BE2C (cell line): Measurements from ENCODE around the gene UBR3.
"Not testable (repeated sequence)": the region's sequence is repeated elsewhere in the genome, so short reads cannot be mapped to it uniquely, and the experiment has no call there.

Source experiments
- DNase-seq: peaks from one replicate; pipeline ENCODE4 v3.0.0-alpha.2; 2020
- H3K27me3 ChIP-seq: fragments of 250-450 bp; sonication (Bioruptor Pico); 2 replicates; pipeline ENCODE4 v1.5.1; 2020; ENCODE audit warnings: mild to moderate bottlenecking
- H3K36me3 ChIP-seq: fragments of 250-450 bp; sonication (Bioruptor Pico); 2 replicates; pipeline ENCODE4 v1.5.1; 2020; ENCODE audit warnings: mild to moderate bottlenecking
- H3K4me1 ChIP-seq: fragments of 250-450 bp; sonication (Bioruptor Pico); 2 replicates; pipeline ENCODE4 v1.5.1; 2020
- H3K4me3 ChIP-seq: 2 replicates; pipeline ENCODE4 v1.5.1; 2011; ENCODE audit warnings: low read depth, low read length
- H3K9me3 ChIP-seq: fragments of 250-450 bp; sonication (Bioruptor Pico); 2 replicates; pipeline ENCODE4 v1.5.1; 2020
- TF ChIP-seq, protein P1 (sequence below): IDR thresholded peaks from 2 replicates; pipeline ENCODE4 v1.5.1; 2012; ENCODE audit warnings: mild to moderate bottlenecking, low read depth, low read length

UBR3 gene

DNA sequence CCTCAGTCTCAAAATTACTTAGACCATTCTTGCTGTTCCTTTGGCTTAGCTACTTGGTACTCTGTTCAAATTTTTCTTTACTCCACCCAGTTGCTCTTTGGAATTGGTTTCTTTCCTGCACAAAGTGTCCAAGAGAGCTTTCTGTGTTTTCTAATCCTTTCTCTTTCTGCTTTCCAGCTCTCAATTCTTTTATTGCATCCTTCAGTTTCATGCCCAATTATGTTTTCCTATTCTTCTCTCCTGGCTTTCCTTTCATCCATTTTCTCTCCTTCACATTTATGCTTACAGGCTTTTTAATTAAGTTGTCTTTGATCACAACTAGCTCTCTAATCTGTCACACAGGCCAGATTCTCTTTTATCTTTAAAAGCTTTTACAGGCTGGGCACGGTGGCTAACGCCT is 38.2 kb downstream of the UBR3 start:
- DNase-seq = no peak
- Histone ChIP-seq H3K27me3 (no peaks in the 10 kb centered on the region), H3K4me3 (no peak overlapping the region), H3K9me3 (no peaks in the 10 kb centered on the region), H3K4me1 (no peaks in the 10 kb centered on the region), H3K36me3 (no peaks in the 10 kb centered on the region)
- TF ChIP-seq, protein P1, sequence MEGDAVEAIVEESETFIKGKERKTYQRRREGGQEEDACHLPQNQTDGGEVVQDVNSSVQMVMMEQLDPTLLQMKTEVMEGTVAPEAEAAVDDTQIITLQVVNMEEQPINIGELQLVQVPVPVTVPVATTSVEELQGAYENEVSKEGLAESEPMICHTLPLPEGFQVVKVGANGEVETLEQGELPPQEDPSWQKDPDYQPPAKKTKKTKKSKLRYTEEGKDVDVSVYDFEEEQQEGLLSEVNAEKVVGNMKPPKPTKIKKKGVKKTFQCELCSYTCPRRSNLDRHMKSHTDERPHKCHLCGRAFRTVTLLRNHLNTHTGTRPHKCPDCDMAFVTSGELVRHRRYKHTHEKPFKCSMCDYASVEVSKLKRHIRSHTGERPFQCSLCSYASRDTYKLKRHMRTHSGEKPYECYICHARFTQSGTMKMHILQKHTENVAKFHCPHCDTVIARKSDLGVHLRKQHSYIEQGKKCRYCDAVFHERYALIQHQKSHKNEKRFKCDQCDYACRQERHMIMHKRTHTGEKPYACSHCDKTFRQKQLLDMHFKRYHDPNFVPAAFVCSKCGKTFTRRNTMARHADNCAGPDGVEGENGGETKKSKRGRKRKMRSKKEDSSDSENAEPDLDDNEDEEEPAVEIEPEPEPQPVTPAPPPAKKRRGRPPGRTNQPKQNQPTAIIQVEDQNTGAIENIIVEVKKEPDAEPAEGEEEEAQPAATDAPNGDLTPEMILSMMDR = no peak

DNA sequence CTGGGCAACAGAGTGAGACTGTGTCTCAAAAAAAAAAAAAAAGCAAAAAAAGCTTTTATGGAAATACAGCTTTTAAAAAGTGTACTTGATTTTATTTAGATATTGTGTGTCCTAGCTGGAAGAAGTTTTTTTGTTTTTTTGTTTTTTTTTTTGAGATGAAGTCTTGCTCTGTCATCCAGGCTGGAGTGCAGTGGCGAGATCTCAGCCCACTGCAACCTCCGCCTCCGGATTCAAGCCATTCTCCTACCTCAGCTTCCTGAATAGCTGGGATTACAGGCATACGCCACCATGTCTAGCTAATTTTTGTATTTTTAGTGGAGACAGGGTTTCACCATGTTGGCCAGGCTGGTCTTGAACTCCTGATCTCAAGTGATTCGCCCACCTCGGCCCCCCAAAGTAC is 39.0 kb downstream of the UBR3 start:
- not testable (repeated sequence) for H3K36me3 ChIP-seq, H3K9me3 ChIP-seq, H3K27me3 ChIP-seq, H3K4me3 ChIP-seq, DNase-seq, H3K4me1 ChIP-seq

DNA sequence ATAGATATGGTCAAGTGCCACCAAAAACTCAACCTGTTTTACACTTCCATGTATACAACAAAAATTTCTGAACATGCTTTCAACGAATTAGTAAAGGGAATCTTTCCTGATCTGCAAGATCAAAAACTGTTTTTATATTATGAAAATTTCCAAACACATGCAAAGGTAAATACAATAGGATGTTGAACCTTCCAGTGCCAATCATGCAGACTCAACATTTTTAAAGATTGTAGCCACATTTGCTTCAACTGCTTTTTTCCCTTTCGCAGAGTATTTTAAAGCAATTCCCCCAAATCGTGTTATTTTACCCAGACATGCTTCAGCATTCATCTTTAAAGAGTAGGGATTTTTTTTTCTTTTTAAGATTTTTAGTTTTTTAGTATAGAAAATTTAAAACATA is 40.3 kb downstream of the UBR3 start:
- H3K4me1 ChIP-seq = no peaks in the 10 kb centered on the region
- TF ChIP-seq, protein P1 = no peak
- DNase-seq = no peak
- no peaks in the 10 kb centered on the region for H3K36me3 ChIP-seq
- H3K9me3 ChIP-seq = no peaks in the 10 kb centered on the region
- no peaks in the 10 kb centered on the region for H3K27me3 ChIP-seq
- no peak overlapping the region for H3K4me3 ChIP-seq

DNA sequence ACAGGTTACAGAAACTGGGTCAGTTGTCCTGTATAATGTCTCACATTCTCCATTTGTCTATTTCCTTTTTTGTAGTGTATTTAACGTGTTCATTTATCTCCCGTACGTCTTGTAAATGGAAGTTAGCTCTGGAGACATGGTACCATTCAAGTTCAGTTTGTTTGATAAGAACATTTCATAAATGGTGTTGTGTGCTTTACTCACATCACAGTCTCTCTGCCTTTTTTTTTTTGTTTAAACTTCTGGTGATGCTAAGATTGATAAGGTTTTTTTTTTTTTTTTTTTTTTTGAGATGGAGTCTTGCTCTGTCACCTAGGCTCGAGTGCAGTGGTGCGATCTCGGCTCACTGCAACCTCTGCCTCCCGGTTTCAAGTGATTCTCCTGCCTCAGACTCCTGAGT is 41.7 kb downstream of the UBR3 start:
- TF ChIP-seq, protein P1 = no peak
- no peaks in the 10 kb centered on the region for H3K27me3 ChIP-seq
- DNase-seq = no peak
- H3K36me3 ChIP-seq = no peaks in the 10 kb centered on the region
- H3K4me3 ChIP-seq = no peak overlapping the region
- H3K9me3 ChIP-seq = no peaks in the 10 kb centered on the region
- no peaks in the 10 kb centered on the region for H3K4me1 ChIP-seq

DNA sequence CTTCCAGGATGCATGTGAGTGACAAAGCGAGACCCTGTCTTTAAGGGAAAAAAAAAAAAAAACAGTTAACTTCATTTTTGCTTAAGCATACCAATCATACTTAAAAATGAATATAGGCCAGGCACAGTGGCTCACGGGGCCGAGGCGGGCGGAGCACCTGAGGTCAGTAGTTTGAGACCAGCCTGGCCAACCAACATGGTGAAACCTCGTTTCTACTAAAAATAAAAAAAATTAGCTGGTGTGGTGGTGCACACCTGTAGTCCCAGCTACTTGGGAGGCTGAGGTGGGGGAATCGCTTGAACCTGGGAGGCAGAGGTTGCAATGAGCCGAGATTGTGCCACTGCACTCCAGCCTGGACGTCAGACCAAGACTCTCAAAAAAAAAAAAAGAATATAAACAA is 44.1 kb downstream of the UBR3 start:
- H3K36me3 ChIP-seq, H3K4me1 ChIP-seq, H3K27me3 ChIP-seq, H3K4me3 ChIP-seq, H3K9me3 ChIP-seq, DNase-seq: not testable (repeated sequence)

DNA sequence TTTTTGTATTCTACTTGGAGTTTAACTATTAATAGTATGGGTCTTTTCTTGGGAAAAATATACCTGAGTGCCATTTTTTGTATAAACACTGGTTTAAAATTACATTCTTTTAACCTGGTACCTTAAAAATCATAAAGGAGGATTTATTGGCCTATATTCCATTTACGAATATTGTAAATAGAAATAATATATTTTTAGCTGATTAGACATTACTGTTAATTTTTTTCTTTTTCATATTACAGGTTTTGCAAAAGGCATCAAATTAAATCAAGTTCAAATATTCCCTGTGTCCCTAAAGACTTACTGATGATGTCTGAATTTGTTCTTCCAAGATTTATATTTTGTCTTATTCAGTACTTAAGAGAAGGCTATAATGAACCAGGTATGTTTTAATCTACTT is 44.7 kb downstream of the UBR3 start:
- Histone ChIP-seq H3K27me3 (no peaks in the 10 kb centered on the region), H3K4me3 (no peak overlapping the region), H3K4me1 (no peaks in the 10 kb centered on the region), H3K36me3 (no peaks in the 10 kb centered on the region), H3K9me3 (no peaks in the 10 kb centered on the region)
- TF ChIP-seq, protein P1 = no peak
- DNase-seq = no peak

DNA sequence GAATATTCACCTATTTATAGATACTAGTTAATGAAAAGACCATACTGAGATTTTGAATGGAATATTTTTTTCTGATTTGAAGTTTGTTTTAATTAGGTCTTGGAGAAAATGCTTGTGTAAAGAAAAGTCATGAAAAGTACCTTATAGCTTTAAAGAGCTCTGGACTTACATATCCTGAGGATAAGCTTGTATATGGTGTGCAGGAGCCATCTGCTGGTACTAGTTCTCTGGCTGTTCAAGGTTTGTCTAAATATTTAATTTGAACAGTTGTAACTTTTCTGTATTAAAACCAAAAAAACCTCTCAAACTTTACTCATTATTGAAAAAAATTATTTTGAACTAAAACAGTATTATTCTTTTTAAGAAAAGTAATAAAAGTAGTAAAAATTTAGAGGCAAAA is 50.1 kb downstream of the UBR3 start:
- Histone ChIP-seq H3K4me1 (no peaks in the 10 kb centered on the region), H3K4me3 (no peak overlapping the region), H3K9me3 (no peaks in the 10 kb centered on the region), H3K36me3 (no peaks in the 10 kb centered on the region), H3K27me3 (no peaks in the 10 kb centered on the region)
- DNase-seq = no peak
- TF ChIP-seq, protein P1 = peak; percentile 45
